SK-N-DZ (cell line): Measurements from ENCODE around the gene DPM1.

Experiments used
- DNase-seq: peaks from one replicate; pipeline ENCODE4 v3.0.0-alpha.2; 2015; ENCODE audit warnings: low spot score

Gene DPM1

GRCh38 chr20:50930976-50931305 is 27.4 kb downstream of the DPM1 start:
- DNase-seq: no peak

GRCh38 chr20:50930139-50930975 is 28.0 kb downstream of the DPM1 start:
- no peak for DNase-seq

GRCh38 chr20:50929299-50930138 is 28.8 kb downstream of the DPM1 start:
- peak; percentile 97 for DNase-seq

GRCh38 chr20:50928469-50928868 is 29.9 kb downstream of the DPM1 start:
- DNase-seq: no peak

GRCh38 chr20:50926530-50926929 is 31.8 kb downstream of the DPM1 start:
- no peak for DNase-seq

- DNase-seq: no peak
Observed at GRCh38 chr20:50924261-50924920, 33.9 kb downstream of the DPM1 start.

- DNase-seq: no peak
Observed at GRCh38 chr20:50921803-50922501, 36.4 kb downstream of the DPM1 start.

- DNase-seq: no peak
Observed at GRCh38 chr20:50920997-50921396, 37.3 kb downstream of the DPM1 start.

GRCh38 chr20:50919567-50919966 is 38.8 kb downstream of the DPM1 start:
- DNase-seq: no peak

GRCh38 chr20:50918403-50918802 is 39.9 kb downstream of the DPM1 start:
- DNase-seq: no peak

GRCh38 chr20:50916934-50917333 is 41.4 kb downstream of the DPM1 start:
- no peak for DNase-seq

- no peak for DNase-seq
Observed at GRCh38 chr20:50916257-50916656, 42.1 kb downstream of the DPM1 start.

- no peak for DNase-seq
Observed at GRCh38 chr20:50915424-50915823, 42.9 kb downstream of the DPM1 start.

- no peak for DNase-seq
Observed at GRCh38 chr20:50913690-50914375, 44.5 kb downstream of the DPM1 start.

GRCh38 chr20:50911716-50912115 is 46.6 kb downstream of the DPM1 start:
- no peak for DNase-seq

- no peak for DNase-seq
Observed at GRCh38 chr20:50911030-50911429, 47.3 kb downstream of the DPM1 start.

GRCh38 chr20:50909413-50909812 is 48.9 kb downstream of the DPM1 start:
- DNase-seq: no peak

- DNase-seq: no peak
Observed at GRCh38 chr20:50904067-50904570, 54.2 kb downstream of the DPM1 start.

- no peak for DNase-seq
Observed at GRCh38 chr20:50903353-50904051, 54.8 kb downstream of the DPM1 start.

GRCh38 chr20:50901301-50901700 is 57.0 kb downstream of the DPM1 start:
- no peak for DNase-seq
